ENCODE data around the gene IGBP1.
"Not testable (repeated sequence)": the region's sequence is repeated elsewhere in the genome, so short reads cannot be mapped to it uniquely, and the experiment has no call there.

The IGBP1 gene

GRCh38 chrX:70201732-70202131, 68.5 kb downstream of the IGBP1 start:
- no peak overlapping the region for H3K4me3 ChIP-seq (ENCODE audit: severe bottlenecking)
- no peak overlapping the region for H3K27ac ChIP-seq (ENCODE audit: poor library complexity, severe bottlenecking)
- no peaks in the 10 kb centered on the region for H3K36me3 ChIP-seq (ENCODE audit: low read depth)
- H3K27me3 ChIP-seq (ENCODE audit: insufficient read depth, poor library complexity, severe bottlenecking): no peaks in the 10 kb centered on the region
- no peak for ATAC-seq (ENCODE audit: low read depth)
- no peaks in the 10 kb centered on the region for H3K9me3 ChIP-seq (ENCODE audit: severe bottlenecking)
- H3K4me1 ChIP-seq (ENCODE audit: insufficient read depth, poor library complexity, severe bottlenecking): no peaks in the 10 kb centered on the region
- DNase-seq (ENCODE audit: low spot score): no peak
- TF ChIP-seq, protein P1, sequence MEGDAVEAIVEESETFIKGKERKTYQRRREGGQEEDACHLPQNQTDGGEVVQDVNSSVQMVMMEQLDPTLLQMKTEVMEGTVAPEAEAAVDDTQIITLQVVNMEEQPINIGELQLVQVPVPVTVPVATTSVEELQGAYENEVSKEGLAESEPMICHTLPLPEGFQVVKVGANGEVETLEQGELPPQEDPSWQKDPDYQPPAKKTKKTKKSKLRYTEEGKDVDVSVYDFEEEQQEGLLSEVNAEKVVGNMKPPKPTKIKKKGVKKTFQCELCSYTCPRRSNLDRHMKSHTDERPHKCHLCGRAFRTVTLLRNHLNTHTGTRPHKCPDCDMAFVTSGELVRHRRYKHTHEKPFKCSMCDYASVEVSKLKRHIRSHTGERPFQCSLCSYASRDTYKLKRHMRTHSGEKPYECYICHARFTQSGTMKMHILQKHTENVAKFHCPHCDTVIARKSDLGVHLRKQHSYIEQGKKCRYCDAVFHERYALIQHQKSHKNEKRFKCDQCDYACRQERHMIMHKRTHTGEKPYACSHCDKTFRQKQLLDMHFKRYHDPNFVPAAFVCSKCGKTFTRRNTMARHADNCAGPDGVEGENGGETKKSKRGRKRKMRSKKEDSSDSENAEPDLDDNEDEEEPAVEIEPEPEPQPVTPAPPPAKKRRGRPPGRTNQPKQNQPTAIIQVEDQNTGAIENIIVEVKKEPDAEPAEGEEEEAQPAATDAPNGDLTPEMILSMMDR (IDR thresholded peaks at IDR 0.05; ENCODE audit: poor library complexity, severe bottlenecking): no peak

DNA sequence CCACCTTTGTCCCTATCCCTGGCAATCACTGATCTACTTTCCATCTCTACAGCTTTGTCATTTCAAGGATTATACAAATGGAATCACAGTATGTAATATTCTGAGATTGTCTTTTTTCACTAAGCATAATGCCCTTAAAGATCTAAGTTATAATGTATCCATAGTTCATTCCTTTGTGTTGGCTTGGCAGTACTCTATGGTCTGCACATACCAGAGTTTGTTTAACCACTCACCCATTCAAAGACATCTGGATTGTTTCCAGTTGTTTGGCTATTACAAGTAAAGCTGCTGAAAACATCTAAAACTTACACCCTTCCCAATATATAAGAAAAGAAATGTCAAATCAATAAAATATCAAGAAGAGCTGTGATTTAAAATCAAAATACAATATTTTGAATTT, 75.2 kb downstream of the IGBP1 start:
- Histone ChIP-seq H3K4me3 (ENCODE audit: severe bottlenecking) (no peak overlapping the region), H3K9me3 (ENCODE audit: severe bottlenecking) (no peaks in the 10 kb centered on the region), H3K4me1 (ENCODE audit: insufficient read depth, poor library complexity, severe bottlenecking) (no peaks in the 10 kb centered on the region), H3K27me3 (ENCODE audit: insufficient read depth, poor library complexity, severe bottlenecking) (no peaks in the 10 kb centered on the region), H3K27ac (ENCODE audit: poor library complexity, severe bottlenecking) (no peak overlapping the region), H3K36me3 (ENCODE audit: low read depth) (no peaks in the 10 kb centered on the region)
- ATAC-seq (ENCODE audit: low read depth): no peak
- TF ChIP-seq, protein P1 (IDR thresholded peaks at IDR 0.05; ENCODE audit: poor library complexity, severe bottlenecking): no peak
- no peak for DNase-seq (ENCODE audit: low spot score)

GRCh38 chrX:70209570-70209969, 76.3 kb downstream of the IGBP1 start:
- not testable (repeated sequence) for H3K27me3 ChIP-seq (ENCODE audit: insufficient read depth, poor library complexity, severe bottlenecking); DNase-seq (ENCODE audit: low spot score); ATAC-seq (ENCODE audit: low read depth); H3K9me3 ChIP-seq (ENCODE audit: severe bottlenecking); H3K4me3 ChIP-seq (ENCODE audit: severe bottlenecking); H3K27ac ChIP-seq (ENCODE audit: poor library complexity, severe bottlenecking); H3K4me1 ChIP-seq (ENCODE audit: insufficient read depth, poor library complexity, severe bottlenecking); H3K36me3 ChIP-seq (ENCODE audit: low read depth)
